GM19043 (cell line): ENCODE results near the gene FAM24B.
"Not testable (repeated sequence)": the region's sequence is repeated elsewhere in the genome, so short reads cannot be mapped to it uniquely, and the experiment has no call there.

ENCODE experiments used
- ATAC-seq: cut with Tn5 transposase; IDR thresholded peaks from one replicate; pipeline ENCODE4 v1.9.1; 2021; ENCODE audit warnings: low read depth; ENCODE audit not compliant: unreplicated experiment

The FAM24B gene

DNA sequence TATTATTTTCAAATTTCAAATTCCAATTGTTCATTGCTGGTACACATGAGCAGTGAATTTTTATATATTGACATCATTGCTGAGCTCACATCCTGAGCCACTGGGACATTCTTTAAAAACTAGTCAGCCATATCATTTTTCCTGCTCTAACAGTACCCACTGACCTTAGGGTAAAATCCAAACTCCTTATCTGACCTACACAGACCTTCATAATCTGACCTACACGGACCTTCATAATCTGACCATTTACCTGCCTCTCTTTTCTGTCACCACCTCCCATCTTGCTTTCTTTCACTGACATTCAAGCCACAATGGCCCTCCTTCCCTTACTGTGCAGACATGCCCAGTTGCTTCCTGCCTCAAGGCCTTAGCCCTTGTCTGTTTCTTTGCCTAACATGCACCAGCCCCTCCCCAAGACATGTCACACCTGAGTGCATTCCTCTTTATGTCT, 17.6 kb downstream of the FAM24B start:
- no peak for ATAC-seq

DNA sequence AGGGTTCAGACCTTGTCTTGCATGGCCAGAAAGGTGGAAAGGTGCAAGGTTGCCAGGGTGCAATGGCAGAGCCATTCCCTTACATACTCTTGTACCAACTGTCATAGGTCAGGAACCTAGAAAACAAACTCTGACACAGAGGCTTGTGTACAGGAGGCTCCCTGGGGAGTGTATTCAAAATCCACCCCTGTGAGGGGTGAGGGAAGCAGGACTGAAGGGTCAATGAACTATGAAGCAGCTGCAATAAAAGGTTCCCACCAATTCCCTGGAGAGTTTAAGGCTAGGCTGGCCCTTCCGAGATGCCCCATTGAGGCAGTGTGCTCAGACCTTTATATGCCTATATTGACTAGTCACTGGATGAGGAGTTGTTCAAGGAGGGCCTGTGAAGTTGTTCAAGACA, 19.9 kb downstream of the FAM24B start:
- no peak for ATAC-seq

GRCh38 chr10:122858042-122858441, 21.3 kb downstream of the FAM24B start:
- ATAC-seq: not testable (repeated sequence)

- ATAC-seq: no peak
Observed at GRCh38 chr10:122856902-122857301, 22.5 kb downstream of the FAM24B start.

- no peak for ATAC-seq
Observed at GRCh38 chr10:122855745-122856144, 23.6 kb downstream of the FAM24B start.

DNA sequence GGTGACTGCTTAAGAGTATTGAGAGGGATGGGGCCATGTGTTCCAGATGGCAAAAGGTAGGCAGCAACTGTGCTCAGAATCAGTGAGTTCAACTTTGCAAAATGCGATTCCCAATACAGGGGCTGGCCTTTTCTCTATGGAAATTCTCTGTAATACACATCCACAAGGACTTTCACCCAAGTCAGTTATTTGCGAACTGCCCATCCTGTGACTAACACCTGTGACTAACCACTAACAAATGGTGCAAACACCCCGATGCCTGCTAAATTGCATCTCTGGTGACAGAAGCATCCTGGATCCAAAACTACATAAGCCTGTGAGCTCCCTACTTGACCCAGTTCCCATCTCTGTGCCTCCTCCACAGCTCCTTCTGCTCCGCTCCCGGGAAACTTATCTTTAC, 24.7 kb downstream of the FAM24B start:
- ATAC-seq: no peak

- ATAC-seq: no peak
Observed at GRCh38 chr10:122853665-122854313, 25.6 kb downstream of the FAM24B start.

- ATAC-seq: no peak
Observed at GRCh38 chr10:122852261-122852660, 27.1 kb downstream of the FAM24B start.

GRCh38 chr10:122850705-122851640, 28.4 kb downstream of the FAM24B start:
- ATAC-seq: no peak

- no peak for ATAC-seq
Observed at GRCh38 chr10:122849900-122850605, 29.3 kb downstream of the FAM24B start.

DNA sequence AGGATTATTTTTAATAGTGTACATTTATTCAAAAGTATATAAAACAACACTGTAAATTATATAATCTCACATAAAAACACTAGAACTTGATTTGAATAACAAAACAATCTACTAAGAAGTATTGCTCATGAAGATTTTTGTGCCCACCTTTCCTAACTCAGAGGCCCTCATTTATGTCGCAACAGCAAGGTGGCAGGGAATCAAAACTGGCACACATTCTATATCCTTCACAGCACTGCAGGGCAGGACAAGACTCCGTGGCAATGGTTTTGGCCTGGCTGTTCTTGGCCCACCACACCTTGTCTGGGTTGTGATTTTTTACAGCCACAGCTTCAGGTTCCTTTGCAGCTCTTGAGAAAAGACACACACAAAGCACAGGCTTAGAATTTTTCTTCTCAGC, 30.3 kb downstream of the FAM24B start:
- ATAC-seq: no peak

DNA sequence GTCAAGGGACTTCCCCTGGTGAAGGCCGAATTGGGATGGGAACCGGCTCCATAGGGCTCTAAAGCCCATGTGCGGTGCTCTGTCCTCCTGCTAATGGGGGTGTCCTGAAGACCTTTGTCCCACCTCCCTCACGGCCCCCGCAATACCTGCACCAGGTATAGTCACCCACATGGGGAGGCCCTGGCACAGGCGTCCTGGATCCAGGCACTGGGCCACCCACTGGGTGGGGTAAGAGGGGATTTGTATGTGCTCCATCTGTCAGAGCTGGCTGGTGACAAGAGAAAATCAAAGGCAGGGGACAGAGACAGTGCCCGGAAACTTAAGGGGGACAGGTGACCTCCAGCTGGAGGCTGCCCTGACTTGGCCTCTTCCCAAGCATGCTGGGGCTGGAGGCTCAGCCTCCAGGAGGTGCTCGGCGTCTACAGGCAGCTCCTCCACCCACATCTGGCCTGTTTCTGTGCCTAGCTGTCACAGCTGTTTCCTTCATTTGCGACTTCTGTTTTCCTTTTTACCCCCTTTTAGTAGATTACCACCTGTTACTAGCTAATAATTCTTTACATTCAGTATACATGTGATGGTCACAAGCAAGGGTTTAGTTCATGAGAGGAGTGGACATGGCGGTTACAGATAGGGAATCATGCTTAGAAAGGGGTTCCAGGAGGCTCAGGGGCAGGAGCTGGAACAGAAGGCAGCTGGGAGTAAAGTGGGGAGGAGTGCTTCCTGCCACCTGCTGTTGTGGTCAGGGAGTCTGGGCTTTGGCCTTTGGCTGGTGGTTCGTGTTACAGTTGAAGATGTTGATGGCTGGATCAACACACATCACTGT, 31.4 kb downstream of the FAM24B start:
- ATAC-seq: no peak

DNA sequence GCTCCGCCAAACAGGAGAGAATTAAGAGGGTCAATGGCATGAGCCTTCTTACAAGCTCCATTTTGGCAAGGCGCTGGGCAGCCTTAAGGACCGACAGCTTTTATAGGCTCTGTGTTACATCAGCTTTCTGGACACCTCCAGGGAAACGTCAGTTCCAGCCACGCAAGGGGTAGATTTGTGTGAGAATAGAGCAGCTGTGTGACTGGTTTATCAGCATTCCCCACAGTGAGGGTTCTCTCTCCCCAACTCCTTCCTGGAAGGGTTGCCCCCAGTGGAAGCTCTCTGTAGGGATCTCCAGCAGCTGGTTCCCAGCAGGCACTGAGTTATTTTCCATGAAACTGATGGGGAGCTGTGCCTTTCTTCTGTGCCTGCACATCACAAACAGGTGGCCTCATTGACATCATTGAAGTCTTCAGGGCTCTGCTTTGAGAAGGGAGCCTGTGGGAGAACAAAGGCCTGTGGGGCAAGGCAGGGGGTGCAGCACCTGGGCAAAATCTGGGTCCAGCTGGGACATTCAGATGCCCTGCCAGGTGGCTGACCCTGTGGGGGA, 33.5 kb downstream of the FAM24B start, which contains the start of gene CUZD1:
Gene CUZD1 (minus strand): TSS at position 75 of the 550 bp plus-strand sequence. CDS start 14 bp downstream, at position 61.
- no peak for ATAC-seq

DNA sequence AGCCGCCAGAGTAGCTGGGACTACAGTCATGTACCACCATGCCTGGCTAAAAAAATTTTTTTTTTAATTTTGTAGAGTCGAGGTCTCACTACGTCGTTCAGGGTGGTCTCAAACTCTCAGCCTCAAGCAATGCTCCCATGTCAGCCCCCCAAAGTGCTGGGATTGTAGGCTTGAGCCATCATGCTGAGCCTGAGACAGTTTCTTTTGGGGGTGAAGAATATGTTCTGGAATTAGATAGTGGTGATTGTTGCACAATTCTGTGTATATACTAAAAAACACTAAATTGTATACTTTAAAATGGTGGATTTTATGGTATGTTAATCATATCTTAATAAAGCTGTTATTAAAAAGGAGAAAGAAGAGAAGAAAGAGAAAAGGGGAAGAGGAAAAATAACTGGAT, 35.2 kb downstream of the FAM24B start:
- no peak for ATAC-seq

DNA sequence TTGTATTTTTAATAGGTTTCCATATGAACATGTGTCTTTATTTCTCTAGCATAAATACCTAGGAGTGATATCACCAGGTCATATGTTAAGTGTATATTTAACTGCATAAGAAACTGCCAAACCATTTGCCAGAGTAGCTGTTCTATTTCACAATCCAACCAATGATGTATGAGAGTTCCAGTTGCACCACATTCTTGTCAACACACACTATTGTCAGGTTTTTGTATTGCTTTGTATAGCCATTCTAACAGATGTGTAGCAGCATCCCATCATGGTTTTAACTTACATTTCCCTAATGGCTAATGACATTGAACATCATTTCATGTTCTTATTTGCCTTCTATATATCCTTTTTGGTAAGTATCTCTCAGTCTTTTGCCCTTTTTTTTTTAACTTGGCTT, 37.8 kb downstream of the FAM24B start:
- ATAC-seq: no peak

DNA sequence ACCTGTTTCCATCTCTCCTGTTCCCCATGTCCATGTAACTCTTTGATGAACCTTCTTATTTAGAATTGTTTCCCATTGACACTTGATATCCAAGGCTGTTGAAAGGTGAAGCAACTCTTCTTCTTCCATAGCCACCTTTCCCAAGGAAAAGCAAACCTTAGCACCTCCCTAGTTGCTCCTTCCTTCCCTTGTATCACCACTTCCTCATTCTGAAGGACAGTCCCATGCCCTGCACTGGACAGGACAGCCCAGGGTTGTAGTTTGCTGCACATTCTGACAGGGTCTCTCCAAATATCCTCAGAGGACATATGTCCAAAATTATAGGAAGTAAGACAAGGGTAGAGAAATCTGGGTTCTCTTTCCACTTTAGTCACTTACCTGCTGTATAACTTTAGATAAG, 39.9 kb downstream of the FAM24B start:
- ATAC-seq: no peak

DNA sequence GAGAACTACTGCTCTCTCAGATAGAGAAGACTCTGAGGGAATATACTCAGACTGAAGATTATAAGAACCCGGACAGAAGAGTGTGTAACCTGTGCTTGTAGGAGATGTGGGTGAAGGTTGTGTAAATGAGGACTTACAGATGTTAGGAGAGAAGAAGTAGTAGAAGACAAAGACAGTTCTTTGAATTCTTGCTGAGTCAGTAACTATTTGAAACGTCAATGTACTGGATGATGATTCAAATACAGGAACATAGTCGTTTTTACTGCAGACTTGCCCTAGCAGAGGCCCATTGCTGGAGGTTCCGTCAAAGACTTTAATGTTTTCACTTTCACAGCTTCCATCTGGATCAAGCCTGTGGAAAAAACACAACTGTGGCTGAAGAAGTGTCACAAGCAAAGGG, 40.5 kb downstream of the FAM24B start:
- no peak for ATAC-seq

- no peak for ATAC-seq
Observed at GRCh38 chr10:122835908-122836307, 43.5 kb downstream of the FAM24B start.

DNA sequence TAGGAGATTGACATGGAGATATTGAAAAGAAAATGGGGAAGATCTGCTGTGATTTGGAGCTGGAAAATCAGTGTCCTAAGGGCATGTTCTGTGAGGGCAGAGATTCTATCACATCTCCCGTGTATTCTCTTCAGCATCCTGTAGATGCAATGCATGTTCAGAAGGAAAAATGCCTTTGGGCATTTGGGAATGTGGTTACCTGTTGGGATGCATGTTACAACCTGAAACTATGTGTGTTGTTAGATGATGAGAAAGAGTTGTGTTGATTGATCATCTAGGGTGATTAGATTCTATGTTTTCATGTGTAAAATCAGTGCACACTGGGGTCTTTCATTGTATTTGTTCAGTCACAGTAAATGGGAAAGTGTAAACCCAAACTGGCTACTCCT, 48.4 kb downstream of the FAM24B start:
- no peak for ATAC-seq
